DND-41 (cell line): Measurements from ENCODE around the gene XPR1.
"Not testable (repeated sequence)": the region's sequence is repeated elsewhere in the genome, so short reads cannot be mapped to it uniquely, and the experiment has no call there.

Experiments
- ATAC-seq: fragments of 200-7000 bp; cut with Tn5 transposase; 3 replicates; pipeline ENCODE4 v1.9.1; 2021; ENCODE audit warnings: low read depth; ENCODE audit not compliant: insufficient read depth
- DNase-seq: peaks from one replicate; pipeline ENCODE4 v3.0.0-alpha.2; 2020
- H2AFZ ChIP-seq: 2 replicates; pipeline ENCODE4 v1.6.0; 2012; ENCODE audit warnings: low read depth, low read length
- H3K27ac ChIP-seq: 2 replicates; pipeline ENCODE4 v1.5.1; 2012; ENCODE audit warnings: low read length, inconsistent platforms
- H3K27me3 ChIP-seq: fragments of 200-600 bp; sonication (generic); 2 replicates; pipeline ENCODE4 v1.6.0; 2012; ENCODE audit warnings: low read length, mild to moderate bottlenecking, inconsistent platforms; ENCODE audit not compliant: insufficient read depth, poor library complexity
- H3K36me3 ChIP-seq: 2 replicates; pipeline ENCODE4 v1.5.1; 2012; ENCODE audit warnings: low read length, inconsistent platforms; ENCODE audit not compliant: insufficient read depth
- H3K4me1 ChIP-seq: 2 replicates; pipeline ENCODE4 v1.5.1; 2012; ENCODE audit warnings: mild to moderate bottlenecking, low read length; ENCODE audit not compliant: insufficient read depth
- H3K4me2 ChIP-seq: 2 replicates; pipeline ENCODE4 v1.6.0; 2012; ENCODE audit warnings: mild to moderate bottlenecking, moderate library complexity, low read length, inconsistent platforms; ENCODE audit not compliant: insufficient read depth
- H3K4me3 ChIP-seq, 2 experiments: fragments of 200-600 bp in 1 of 2; shearing (Covaris generic) in 1 of 2; 2 replicates each; pipeline ENCODE4 v1.5.1; 2012 to 2016; ENCODE audit warnings: inconsistent platforms in 2 of 2, low read length in 2 of 2, mild to moderate bottlenecking in 2 of 2, low read depth in 1 of 2, moderate library complexity in 1 of 2
- H3K79me2 ChIP-seq: 2 replicates; pipeline ENCODE4 v1.6.0; 2012; ENCODE audit warnings: low read length, inconsistent platforms; ENCODE audit not compliant: insufficient read depth
- H3K9ac ChIP-seq: 2 replicates; pipeline ENCODE4 v1.6.0; 2012; ENCODE audit warnings: low read depth, mild to moderate bottlenecking, inconsistent platforms, low read length, moderate library complexity
- H3K9me3 ChIP-seq: 2 replicates; pipeline ENCODE4 v1.5.1; 2012; ENCODE audit warnings: low read length, moderate library complexity, mild to moderate bottlenecking, inconsistent platforms; ENCODE audit not compliant: insufficient read depth, severe bottlenecking
- H4K20me1 ChIP-seq: 2 replicates; pipeline ENCODE4 v1.6.0; 2012; ENCODE audit warnings: low read length; ENCODE audit not compliant: insufficient read depth
- CTCF ChIP-seq: IDR thresholded peaks from 2 replicates; pipeline ENCODE4 v1.5.1; 2012; ENCODE audit warnings: borderline replicate concordance, low read length, moderate library complexity, mild to moderate bottlenecking; ENCODE audit not compliant: poor library complexity, severe bottlenecking; ENCODE audit errors: extremely low read depth
- EZH2 ChIP-seq: IDR thresholded peaks from 3 replicates; pipeline ENCODE4 v1.6.1; 2012; ENCODE audit warnings: borderline replicate concordance, low read depth, mild to moderate bottlenecking, moderate library complexity, low read length, inconsistent platforms; ENCODE audit not compliant: severe bottlenecking

XPR1 gene

DNA sequence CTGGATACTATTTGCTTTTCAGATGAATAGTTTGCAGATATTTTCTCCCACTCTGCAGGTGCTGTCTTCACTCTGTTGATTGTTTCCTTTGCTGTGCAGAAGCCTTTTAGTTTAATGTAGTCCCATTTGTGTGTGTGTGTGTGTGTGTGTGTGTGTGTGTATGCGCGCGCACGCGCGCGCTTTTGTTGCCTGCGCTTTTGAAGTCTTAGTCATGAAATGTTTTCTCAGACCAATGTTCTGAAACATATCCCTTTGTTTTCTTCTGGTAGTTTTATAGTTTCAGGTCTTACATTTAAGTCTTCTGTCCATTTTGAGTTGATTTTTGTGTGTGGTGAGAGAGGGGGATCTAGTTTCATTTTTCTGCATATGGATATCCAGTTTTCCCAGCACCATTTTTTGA, 63.5 kb downstream of the XPR1 start:
- peaks cover 11% of the 10 kb centered on the region for H3K9me3 ChIP-seq
- peaks cover 10% of the 10 kb centered on the region; the same call in 1 of the 2 replicates for H3K79me2 ChIP-seq
- H3K4me3 ChIP-seq, result no peak overlapping the region
- H3K4me2 ChIP-seq, result no peak overlapping the region
- no peaks in the 10 kb centered on the region for H3K27me3 ChIP-seq
- no peaks in the 10 kb centered on the region for H4K20me1 ChIP-seq
- no peak for ATAC-seq
- no peak overlapping the region for H3K9ac ChIP-seq
- no peak overlapping the region for H3K27ac ChIP-seq
- no peak for TF ChIP-seq CTCF
- no peaks in the 10 kb centered on the region for H3K36me3 ChIP-seq
- H3K4me1 ChIP-seq, result no peaks in the 10 kb centered on the region
- no peak overlapping the region for H2AFZ ChIP-seq
- no peak for DNase-seq

DNA sequence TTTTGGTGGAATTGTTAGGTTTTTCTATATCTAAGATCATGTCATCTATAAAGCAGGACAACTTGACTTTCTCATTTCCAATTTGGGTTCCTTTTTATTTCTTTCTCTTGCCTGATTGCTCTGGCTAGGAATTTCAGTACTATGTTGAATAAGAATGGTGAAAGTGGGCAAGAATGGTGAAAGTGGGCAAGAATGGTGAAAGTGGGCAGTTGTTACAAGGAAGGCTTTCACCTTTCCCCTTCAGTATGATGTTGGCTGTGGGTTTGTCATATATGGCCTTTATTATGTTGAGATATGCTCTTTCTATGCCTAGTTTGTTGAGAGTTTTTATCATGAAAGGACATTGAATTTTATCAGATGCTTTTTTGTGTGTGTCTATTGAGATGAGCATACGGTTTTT, 64.5 kb downstream of the XPR1 start:
- no peak overlapping the region for H3K4me3 ChIP-seq
- H3K4me1 ChIP-seq, result no peaks in the 10 kb centered on the region
- ATAC-seq (no peak), DNase-seq (no peak)
- H2AFZ ChIP-seq, result no peak overlapping the region
- no peaks in the 10 kb centered on the region for H3K27me3 ChIP-seq
- no peaks in the 10 kb centered on the region for H3K36me3 ChIP-seq
- H3K9ac ChIP-seq, result no peak overlapping the region
- no peak overlapping the region for H3K27ac ChIP-seq
- peaks cover 10% of the 10 kb centered on the region; the same call in 1 of the 2 replicates for H3K79me2 ChIP-seq
- H3K9me3 ChIP-seq, result peaks cover 11% of the 10 kb centered on the region
- H4K20me1 ChIP-seq, result no peaks in the 10 kb centered on the region
- no peak overlapping the region for H3K4me2 ChIP-seq
- TF ChIP-seq EZH2, result no peak
- TF ChIP-seq CTCF, result no peak

GRCh38 chr1:180698580-180698979, 66.8 kb downstream of the XPR1 start:
- H3K9ac ChIP-seq, result no peak overlapping the region
- ATAC-seq (no peak), DNase-seq (no peak)
- H3K79me2 ChIP-seq, result peaks cover 17% of the 10 kb centered on the region
- H2AFZ ChIP-seq, result no peak overlapping the region
- H3K27ac ChIP-seq, result no peak overlapping the region
- no peaks in the 10 kb centered on the region for H4K20me1 ChIP-seq
- H3K4me2 ChIP-seq, result no peak overlapping the region
- no peaks in the 10 kb centered on the region for H3K27me3 ChIP-seq
- no peaks in the 10 kb centered on the region for H3K4me1 ChIP-seq
- TF ChIP-seq CTCF, result no peak
- TF ChIP-seq EZH2, result no peak
- peaks cover 18% of the 10 kb centered on the region for H3K9me3 ChIP-seq
- no peak overlapping the region for H3K4me3 ChIP-seq
- no peaks in the 10 kb centered on the region for H3K36me3 ChIP-seq

DNA sequence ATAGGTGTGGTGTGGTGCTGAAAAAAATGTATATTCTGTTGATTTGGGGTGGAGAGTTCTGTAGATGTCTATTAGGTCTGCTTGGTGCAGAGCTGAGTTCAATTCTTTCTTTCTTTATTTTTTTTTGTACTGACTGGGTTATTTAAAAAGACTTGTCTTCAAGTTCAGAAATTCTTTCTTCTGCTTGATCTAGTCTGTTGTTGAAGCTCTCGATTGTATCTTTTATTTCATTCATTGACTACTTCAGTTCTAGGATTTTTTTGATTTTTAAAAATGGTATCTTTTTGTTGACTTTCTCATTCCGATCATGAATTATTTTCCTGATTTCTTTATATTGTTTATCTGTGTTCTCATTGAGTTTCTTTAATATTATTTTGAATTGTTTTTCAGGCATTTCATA, 70.6 kb downstream of the XPR1 start:
- H3K4me3 ChIP-seq, H3K27me3 ChIP-seq, H3K4me1 ChIP-seq, H4K20me1 ChIP-seq, H3K4me2 ChIP-seq, DNase-seq, H3K27ac ChIP-seq, H2AFZ ChIP-seq, H3K9ac ChIP-seq, H3K36me3 ChIP-seq, ATAC-seq: not testable (repeated sequence)
- Histone ChIP-seq H3K9me3 (peaks cover 13% of the 10 kb centered on the region), H3K79me2 (peaks cover 17% of the 10 kb centered on the region)

GRCh38 chr1:180710746-180711145, 78.9 kb downstream of the XPR1 start:
- H3K79me2 ChIP-seq, H3K4me2 ChIP-seq, DNase-seq, H3K4me1 ChIP-seq, H3K4me3 ChIP-seq, H3K27me3 ChIP-seq, H3K9ac ChIP-seq, H3K36me3 ChIP-seq, H4K20me1 ChIP-seq, H3K9me3 ChIP-seq, H2AFZ ChIP-seq, ATAC-seq, H3K27ac ChIP-seq: not testable (repeated sequence)

- not testable (repeated sequence) for H3K4me2 ChIP-seq, H3K4me3 ChIP-seq, ATAC-seq, H3K27me3 ChIP-seq, H3K9me3 ChIP-seq, H3K36me3 ChIP-seq, H3K9ac ChIP-seq, H2AFZ ChIP-seq, H3K27ac ChIP-seq, H3K4me1 ChIP-seq, H3K79me2 ChIP-seq, DNase-seq, H4K20me1 ChIP-seq
These were observed 79.4 kb downstream of the XPR1 start for GRCh38 chr1:180711260-180711659.
